ENCODE results near the gene LRP5. TPM values are rescaled to one million over a fixed set of nuclear protein-coding genes. Genes with fewer than 3 reads are reported as not detected.

The LRP5 gene
- polyA plus RNA-seq, 3 donors = 32.2 to 40.2 (median 33.6) TPM

- DNase-seq (ENCODE audit: low read depth in 3 of 3, low spot score in 2 of 3) = no peak
Measured at GRCh38 chr11:68327586-68328370, 15.4 kb downstream of the LRP5 start.

- DNase-seq (ENCODE audit: low read depth in 3 of 3, low spot score in 2 of 3) = no peak
Measured at GRCh38 chr11:68328374-68329091, 16.1 kb downstream of the LRP5 start.

- no peak for DNase-seq (ENCODE audit: low read depth in 3 of 3, low spot score in 2 of 3)
Measured at GRCh38 chr11:68329536-68329935, 17.1 kb downstream of the LRP5 start.

- DNase-seq (ENCODE audit: low read depth in 3 of 3, low spot score in 2 of 3) = no peak
Measured at GRCh38 chr11:68329978-68330699, 17.7 kb downstream of the LRP5 start.

- DNase-seq (ENCODE audit: low read depth in 3 of 3, low spot score in 2 of 3) = no peak
Measured at GRCh38 chr11:68330700-68331337, 18.4 kb downstream of the LRP5 start.

- DNase-seq (ENCODE audit: low read depth in 3 of 3, low spot score in 2 of 3) = no peak
Measured at GRCh38 chr11:68331338-68331947, 19.1 kb downstream of the LRP5 start.

GRCh38 chr11:68332186-68332585 is 19.8 kb downstream of the LRP5 start:
- DNase-seq (ENCODE audit: low read depth in 3 of 3, low spot score in 2 of 3) = no peak

GRCh38 chr11:68333173-68333572 is 20.8 kb downstream of the LRP5 start:
- no peak for DNase-seq (ENCODE audit: low read depth in 3 of 3, low spot score in 2 of 3)

GRCh38 chr11:68334923-68335322 is 22.5 kb downstream of the LRP5 start:
- no peak for DNase-seq (ENCODE audit: low read depth in 3 of 3, low spot score in 2 of 3)

- no peak for DNase-seq (ENCODE audit: low read depth in 3 of 3, low spot score in 2 of 3)
Measured at GRCh38 chr11:68335683-68336082, 23.3 kb downstream of the LRP5 start.

GRCh38 chr11:68336716-68337115 is 24.3 kb downstream of the LRP5 start:
- DNase-seq (ENCODE audit: low read depth in 3 of 3, low spot score in 2 of 3) = no peak

- DNase-seq (ENCODE audit: low read depth in 3 of 3, low spot score in 2 of 3) = no peak
Measured at GRCh38 chr11:68337399-68337835, 25.0 kb downstream of the LRP5 start.

GRCh38 chr11:68338051-68338780 is 25.8 kb downstream of the LRP5 start:
- no peak for DNase-seq (ENCODE audit: low read depth in 3 of 3, low spot score in 2 of 3)

- no peak for DNase-seq (ENCODE audit: low read depth in 3 of 3, low spot score in 2 of 3)
Measured at GRCh38 chr11:68340003-68340767, 27.8 kb downstream of the LRP5 start.

GRCh38 chr11:68340784-68341556 is 28.6 kb downstream of the LRP5 start:
- DNase-seq (ENCODE audit: low read depth in 3 of 3, low spot score in 2 of 3) = no peak

- no peak for DNase-seq (ENCODE audit: low read depth in 3 of 3, low spot score in 2 of 3)
Measured at GRCh38 chr11:68341557-68342458, 29.4 kb downstream of the LRP5 start.

GRCh38 chr11:68342459-68343158 is 30.2 kb downstream of the LRP5 start:
- DNase-seq (ENCODE audit: low read depth in 3 of 3, low spot score in 2 of 3) = no peak
